HG02884 (cell line): Measurements from ENCODE around the gene CNOT1.
"Not testable (repeated sequence)": the region's sequence is repeated elsewhere in the genome, so short reads cannot be mapped to it uniquely, and the experiment has no call there.

Experiments
- ATAC-seq: cut with Tn5 transposase; IDR thresholded peaks from one replicate; pipeline ENCODE4 v1.9.1; 2021; ENCODE audit warnings: mild to moderate bottlenecking, moderate library complexity; ENCODE audit not compliant: unreplicated experiment

CNOT1 gene

GRCh38 chr16:58638148-58639036 lies 8.8 kb upstream of the CNOT1 start:
- ATAC-seq, result no peak

GRCh38 chr16:58637021-58637420 lies 7.4 kb upstream of the CNOT1 start:
- not testable (repeated sequence) for ATAC-seq

GRCh38 chr16:58636466-58636865 lies 6.8 kb upstream of the CNOT1 start:
- ATAC-seq, result no peak

GRCh38 chr16:58635502-58635901 lies 5.9 kb upstream of the CNOT1 start:
- no peak for ATAC-seq

- ATAC-seq, result no peak
Observed at GRCh38 chr16:58634265-58634802, 4.7 kb upstream of the CNOT1 start.

DNA sequence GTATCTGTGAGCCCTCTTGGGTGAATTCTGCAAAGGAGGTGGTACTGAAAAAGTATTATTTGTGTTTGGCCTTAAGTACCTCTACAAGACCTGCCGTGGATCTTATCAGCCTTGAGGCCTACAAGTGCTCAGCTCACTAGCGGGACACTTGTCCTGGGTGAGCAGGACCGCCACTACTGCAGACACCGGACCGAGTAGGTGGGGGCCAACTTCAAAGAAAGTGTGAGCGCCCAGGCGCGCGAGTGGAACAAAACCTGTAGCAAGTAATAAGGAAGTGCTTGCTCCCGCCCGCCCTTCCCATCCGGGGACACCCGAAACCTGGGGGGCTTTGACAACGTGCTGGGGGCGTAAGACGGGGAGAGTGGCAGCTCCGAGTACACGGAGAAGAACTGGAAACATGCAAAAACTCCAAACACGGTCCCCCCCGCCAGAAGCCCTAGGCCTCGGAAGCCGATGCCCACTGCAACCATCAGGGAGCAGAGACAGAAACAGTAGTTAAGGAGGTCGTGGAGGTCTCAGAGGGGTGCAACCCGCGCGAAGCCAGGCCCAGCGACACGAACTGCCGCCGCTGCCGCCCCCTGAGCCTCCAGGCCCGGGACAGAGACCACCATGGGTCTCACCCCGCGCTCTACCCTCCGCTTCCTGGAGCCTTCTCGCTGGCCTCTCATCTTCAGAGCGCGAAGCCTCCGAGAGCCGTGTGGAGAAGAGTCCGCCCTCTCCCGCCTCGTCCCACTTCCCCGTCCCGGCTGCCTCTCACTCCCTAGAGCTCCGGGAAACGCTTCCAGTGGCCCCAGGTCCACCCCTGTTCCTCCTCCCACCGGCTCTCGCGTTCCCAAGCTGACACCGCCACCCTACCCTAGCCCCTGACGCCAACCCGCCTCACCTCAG lies 537 bp downstream of the CNOT1 start:
- ATAC-seq, result peak; percentile 0

GRCh38 chr16:58624209-58624608 lies 5.4 kb downstream of the CNOT1 start:
- no peak for ATAC-seq

DNA sequence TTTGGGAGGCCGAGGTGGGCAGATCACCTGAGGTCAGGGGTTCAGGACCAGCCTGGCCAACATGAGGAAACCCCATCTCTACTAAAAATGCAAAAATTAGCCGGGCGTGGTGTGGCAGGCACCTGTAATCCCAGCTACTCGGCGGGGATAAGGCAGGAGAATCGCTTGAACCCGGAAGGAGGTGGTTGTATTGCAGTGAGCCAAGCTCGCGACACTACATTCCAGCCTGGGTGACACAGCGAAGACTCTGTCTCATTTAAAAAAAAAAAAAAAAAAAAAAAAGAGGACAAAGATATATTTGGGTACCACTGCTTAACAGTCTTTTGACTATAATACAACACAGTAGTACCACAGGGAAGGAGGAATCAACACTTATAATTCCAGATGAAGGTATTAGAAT lies 9.2 kb downstream of the CNOT1 start:
- ATAC-seq, result no peak

DNA sequence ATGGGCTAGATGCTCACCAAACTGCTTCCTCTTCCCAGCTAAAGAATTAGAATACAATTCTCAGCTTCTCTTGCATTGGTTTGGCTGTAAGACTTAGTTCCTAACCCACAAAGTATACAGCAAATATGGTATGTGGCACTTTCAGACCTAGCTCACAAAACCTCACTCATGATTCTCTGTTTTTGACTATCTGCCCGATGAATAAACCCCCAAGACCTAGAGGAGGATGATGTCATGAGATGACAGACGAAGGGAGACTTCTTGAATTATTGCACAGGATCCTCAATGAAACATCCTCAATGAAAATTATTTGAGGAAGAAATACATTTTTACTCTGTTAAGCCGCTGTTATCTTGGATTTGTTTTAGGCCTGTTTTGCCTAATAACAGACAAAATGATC lies 14.3 kb downstream of the CNOT1 start:
- ATAC-seq, result no peak

GRCh38 chr16:58614860-58615259 lies 14.8 kb downstream of the CNOT1 start:
- ATAC-seq, result no peak

DNA sequence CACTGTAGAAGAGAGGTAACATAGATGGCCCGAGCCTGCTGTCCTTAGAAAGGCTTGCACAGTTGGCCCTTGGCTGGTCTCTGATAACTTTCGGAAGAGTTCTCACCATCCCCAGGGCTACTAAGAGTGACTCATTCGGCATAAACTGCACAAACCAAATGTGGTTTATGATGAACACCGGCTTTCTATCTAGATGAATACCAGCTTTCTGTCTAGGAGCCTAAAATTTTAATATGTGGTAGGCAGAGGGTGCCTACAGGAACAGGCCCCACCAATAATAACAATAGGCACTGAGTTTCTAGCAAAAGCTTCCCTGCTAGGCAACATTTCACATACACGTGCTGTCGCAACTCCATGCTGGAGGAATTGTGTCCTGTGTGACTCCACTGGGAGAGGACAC lies 15.4 kb downstream of the CNOT1 start:
- ATAC-seq, result no peak

GRCh38 chr16:58612965-58613364 lies 16.7 kb downstream of the CNOT1 start:
- not testable (repeated sequence) for ATAC-seq

DNA sequence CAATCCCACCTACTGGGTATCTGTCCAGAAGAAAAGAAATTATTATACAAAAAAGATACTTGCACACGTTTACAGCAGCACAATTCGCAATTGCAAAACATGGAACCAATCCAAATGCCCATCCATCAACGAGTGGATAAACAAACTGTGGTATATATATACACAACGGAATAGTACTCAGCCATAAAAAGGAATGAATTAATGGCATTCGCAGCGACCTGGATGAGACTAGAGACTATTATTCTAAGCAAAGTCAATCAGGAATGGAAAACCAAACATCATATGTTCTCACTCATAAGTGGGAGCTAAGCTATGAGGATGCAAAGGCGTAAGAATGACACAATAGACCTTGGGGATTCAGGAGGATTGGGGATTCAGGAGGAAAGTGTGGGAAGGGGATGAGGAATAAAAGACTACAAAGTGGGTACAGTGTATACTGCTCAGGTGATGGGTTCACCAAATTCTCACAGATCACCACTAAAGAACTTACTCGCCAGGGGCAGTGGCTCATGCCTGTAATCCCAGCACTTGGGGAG lies 21.0 kb downstream of the CNOT1 start:
- ATAC-seq, result no peak

DNA sequence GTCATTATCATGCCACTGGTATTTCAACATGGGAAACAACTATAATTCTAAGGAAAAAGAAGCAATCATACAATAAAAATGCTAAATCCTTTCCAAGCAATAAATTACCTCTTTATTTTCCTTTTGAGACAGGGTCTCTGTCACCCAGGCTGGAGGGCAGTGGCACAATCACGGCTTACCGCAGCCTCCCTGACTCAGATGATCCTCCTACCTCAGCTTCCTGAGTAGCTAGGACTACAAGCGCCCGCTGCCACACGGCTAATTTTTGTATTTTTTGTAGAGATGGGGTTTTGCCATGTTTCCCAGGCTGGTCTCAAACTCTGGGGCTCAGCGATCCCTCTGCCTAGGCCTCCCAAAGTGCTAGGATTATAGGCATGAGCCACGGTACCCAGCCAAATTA lies 24.1 kb downstream of the CNOT1 start:
- ATAC-seq, result no peak

- ATAC-seq, result no peak
Observed at GRCh38 chr16:58591083-58591482, 38.5 kb downstream of the CNOT1 start.

DNA sequence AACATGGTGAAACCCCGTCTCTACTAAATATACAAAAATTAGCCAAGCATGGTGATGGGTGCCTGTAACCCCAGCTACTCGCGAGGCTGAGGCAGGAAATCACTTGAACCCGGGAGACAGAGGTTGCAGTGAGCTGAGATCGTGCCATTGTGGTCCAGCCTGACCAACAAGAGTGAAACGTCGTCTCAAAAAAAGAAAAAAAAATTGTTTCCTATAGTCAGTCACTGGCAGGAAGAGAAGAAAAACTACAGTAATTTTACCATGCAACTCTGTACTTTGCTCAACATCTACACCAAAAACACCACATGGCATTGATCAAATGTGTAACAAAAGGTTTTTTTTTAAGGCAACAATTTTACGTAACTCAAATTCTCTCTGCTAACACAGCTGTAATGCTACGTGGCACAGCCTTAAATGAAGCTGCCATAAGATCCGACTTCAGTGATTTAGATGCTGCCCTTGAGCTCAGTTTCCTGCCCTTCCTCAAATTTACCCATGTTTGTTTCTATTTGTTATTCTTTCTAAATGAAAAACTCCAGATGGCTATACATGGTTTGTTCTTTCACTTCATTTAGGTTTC lies 40.2 kb downstream of the CNOT1 start:
- no peak for ATAC-seq

GRCh38 chr16:58588406-58588805 lies 41.2 kb downstream of the CNOT1 start:
- no peak for ATAC-seq

DNA sequence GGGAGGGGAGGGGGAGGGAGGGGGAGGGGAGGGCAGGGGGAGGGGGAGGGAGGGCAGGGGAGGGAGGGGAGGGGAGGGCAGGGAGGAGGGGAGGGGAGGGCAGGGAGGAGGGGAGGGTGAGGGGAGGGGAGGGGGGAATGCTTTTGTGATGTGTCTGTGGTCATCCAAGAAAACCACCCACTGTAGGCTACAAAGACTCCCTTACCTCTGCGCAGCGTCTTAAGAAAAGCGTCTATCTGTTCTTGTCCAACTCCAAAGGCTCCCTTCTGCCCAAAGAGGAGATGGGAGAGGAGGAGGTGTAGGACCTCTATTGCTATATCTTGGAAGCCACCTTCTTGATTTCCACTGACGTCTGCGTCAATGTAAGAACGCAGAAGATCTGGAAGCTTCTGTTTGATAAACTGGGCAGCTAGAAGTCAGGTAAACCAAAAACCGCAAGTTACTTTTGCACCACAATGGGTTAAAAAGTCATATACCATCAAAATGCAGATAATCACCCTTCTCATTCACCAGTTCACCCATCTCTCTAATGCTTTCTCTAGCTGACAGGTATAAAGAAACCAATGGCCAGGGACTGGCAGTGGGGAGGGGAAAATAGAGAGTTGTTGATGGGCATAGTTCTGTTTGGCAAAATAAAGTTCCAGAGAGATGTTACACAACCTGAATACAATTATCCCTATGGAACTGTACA lies 43.1 kb downstream of the CNOT1 start:
- ATAC-seq, result no peak

GRCh38 chr16:58584831-58585505 lies 44.7 kb downstream of the CNOT1 start:
- ATAC-seq, result no peak
